ENCODE data around the gene BPIFB6. TPM values are rescaled to one million over a fixed set of nuclear protein-coding genes. Genes with fewer than 3 reads are reported as not detected.

BPIFB6 gene
- total RNA-seq, 4 donors from 2014 or later, result not detected

DNA sequence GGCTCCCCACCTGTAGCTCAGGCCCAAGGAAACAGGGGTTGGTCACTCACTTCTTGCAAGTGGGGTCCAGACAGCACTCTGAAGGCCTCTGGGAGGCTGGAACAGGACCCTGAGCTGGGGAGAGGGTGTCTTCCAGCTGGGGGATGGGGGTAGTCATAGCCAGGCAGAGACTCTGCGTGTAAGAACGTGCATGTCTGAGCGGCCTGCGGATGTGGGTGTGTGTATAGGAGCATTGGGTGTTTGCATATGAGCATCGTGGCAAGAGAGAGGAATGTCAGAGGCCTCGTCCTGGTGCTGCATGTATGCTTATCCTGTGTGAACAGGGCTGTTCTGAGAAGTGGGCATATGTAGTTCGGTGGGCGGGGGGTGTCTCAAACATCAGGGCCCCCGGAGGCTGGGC lies 34.3 kb downstream of the BPIFB6 start:
- DNase-seq (ENCODE audit: low spot score in 2 of 2), result no peak
- no peaks in the 10 kb centered on the region for H3K4me1 ChIP-seq
- WGBS, result 63% methylated on average over 9 of the region's 9 CpGs
- no peak overlapping the region for H3K4me3 ChIP-seq
- TF ChIP-seq, protein P1, sequence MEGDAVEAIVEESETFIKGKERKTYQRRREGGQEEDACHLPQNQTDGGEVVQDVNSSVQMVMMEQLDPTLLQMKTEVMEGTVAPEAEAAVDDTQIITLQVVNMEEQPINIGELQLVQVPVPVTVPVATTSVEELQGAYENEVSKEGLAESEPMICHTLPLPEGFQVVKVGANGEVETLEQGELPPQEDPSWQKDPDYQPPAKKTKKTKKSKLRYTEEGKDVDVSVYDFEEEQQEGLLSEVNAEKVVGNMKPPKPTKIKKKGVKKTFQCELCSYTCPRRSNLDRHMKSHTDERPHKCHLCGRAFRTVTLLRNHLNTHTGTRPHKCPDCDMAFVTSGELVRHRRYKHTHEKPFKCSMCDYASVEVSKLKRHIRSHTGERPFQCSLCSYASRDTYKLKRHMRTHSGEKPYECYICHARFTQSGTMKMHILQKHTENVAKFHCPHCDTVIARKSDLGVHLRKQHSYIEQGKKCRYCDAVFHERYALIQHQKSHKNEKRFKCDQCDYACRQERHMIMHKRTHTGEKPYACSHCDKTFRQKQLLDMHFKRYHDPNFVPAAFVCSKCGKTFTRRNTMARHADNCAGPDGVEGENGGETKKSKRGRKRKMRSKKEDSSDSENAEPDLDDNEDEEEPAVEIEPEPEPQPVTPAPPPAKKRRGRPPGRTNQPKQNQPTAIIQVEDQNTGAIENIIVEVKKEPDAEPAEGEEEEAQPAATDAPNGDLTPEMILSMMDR (IDR thresholded peaks at IDR 0.05), result no peak
- no peak for TF ChIP-seq POLR2AphosphoS5 (IDR thresholded peaks at IDR 0.05)
- no peak for TF ChIP-seq EP300 (IDR thresholded peaks at IDR 0.05)
- no peak for TF ChIP-seq POLR2A (IDR thresholded peaks at IDR 0.05)
- no peaks in the 10 kb centered on the region for H3K36me3 ChIP-seq
- H3K27ac ChIP-seq, result no peak overlapping the region
- no peaks in the 10 kb centered on the region for H3K9me3 ChIP-seq
- H3K27me3 ChIP-seq, result peaks cover 4% of the 10 kb centered on the region

DNA sequence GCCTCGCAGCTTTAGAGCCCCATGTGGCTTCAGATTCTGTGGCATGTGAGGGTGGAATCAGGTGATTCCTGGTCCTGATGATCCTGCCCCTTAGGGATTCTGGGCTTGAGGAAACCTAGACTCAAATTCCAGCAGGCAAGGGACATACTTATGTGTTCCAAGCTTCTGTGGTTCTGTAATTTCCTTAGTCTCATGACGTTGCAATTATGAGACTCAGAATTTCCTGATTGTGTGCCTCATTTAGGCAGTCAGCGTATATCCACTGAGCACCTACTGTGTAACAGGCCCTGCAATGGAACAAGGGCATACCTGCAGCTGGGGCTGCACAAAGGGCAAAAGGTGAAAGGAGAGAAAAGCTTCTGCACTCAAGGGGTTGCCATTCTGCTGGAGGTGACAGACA lies 36.4 kb downstream of the BPIFB6 start:
- no peaks in the 10 kb centered on the region for H3K9me3 ChIP-seq
- WGBS, result 79% methylated on average over 3 of the region's 3 CpGs
- H3K27ac ChIP-seq, result no peak overlapping the region
- H3K4me3 ChIP-seq, result no peak overlapping the region
- no peak for DNase-seq (ENCODE audit: low spot score in 2 of 2)
- no peaks in the 10 kb centered on the region for H3K4me1 ChIP-seq
- TF ChIP-seq, protein P1 (IDR thresholded peaks at IDR 0.05), result no peak
- no peak for TF ChIP-seq EP300 (IDR thresholded peaks at IDR 0.05)
- no peak for TF ChIP-seq POLR2AphosphoS5 (IDR thresholded peaks at IDR 0.05)
- TF ChIP-seq POLR2A (IDR thresholded peaks at IDR 0.05), result no peak
- no peaks in the 10 kb centered on the region for H3K36me3 ChIP-seq
- peaks cover 7% of the 10 kb centered on the region for H3K27me3 ChIP-seq

DNA sequence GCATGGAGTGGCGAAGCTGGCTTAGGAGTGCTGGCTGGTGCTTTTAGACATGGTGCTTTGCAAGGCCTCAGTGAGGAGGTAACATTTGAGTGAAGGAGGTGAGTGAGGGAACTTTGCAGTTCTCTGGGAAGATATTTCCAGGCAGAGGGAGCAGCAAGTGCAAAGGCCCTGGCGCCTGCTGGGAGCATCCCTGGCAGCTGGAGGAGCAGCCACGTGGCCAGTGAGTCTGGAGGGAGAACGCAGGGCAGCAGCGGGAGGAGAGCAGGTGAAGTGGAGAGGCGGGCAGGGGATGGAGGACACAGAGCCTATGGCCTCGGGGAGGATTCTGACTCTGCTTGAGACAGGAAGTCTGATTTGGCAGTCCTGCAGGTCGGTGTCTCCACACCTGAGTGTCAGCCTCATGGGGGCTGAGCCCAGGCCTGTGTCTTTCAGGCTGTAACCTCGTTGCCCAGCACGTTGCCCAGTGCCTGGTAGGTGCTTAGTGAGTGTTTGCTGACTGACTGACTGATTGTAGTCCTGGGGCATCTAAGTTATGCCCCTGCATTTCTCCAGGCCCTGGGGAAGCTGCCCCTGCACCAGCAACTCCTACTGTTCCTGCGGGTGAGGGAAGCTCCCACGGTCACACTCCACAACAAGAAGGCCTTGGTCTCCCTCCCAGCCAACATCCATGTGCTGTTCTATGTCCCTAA lies 36.9 kb downstream of the BPIFB6 start:
- no peak for TF ChIP-seq POLR2AphosphoS5 (IDR thresholded peaks at IDR 0.05)
- TF ChIP-seq EP300 (IDR thresholded peaks at IDR 0.05), result no peak
- TF ChIP-seq POLR2A (IDR thresholded peaks at IDR 0.05), result no peak
- TF ChIP-seq, protein P1 (IDR thresholded peaks at IDR 0.05), result no peak
- Histone ChIP-seq H3K27ac (no peak overlapping the region), H3K9me3 (no peaks in the 10 kb centered on the region), H3K4me1 (no peaks in the 10 kb centered on the region), H3K36me3 (no peaks in the 10 kb centered on the region), H3K27me3 (peaks cover 7% of the 10 kb centered on the region), H3K4me3 (no peak overlapping the region)
- WGBS, result 63% methylated on average over 10 of the region's 12 CpGs
- no peak for DNase-seq (ENCODE audit: low spot score in 2 of 2)

DNA sequence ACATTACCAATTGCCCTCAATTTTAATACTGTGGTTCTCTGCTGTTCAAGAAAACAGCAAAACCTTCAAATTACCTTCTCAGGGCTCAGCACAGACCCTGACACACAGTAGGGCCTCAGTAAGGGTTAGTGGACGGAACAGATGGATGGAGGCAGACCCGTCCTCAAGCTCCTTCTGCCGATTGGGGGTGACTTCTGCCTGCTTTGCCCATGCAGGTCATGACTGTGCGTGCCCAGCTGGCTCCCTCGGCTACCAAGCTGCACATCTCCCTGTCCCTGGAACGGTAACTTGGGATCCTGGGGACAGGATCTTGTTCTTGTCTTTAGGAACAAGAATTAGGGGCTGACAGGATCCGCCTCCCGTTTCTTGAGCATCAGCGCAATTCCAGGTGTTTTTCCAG lies 38.2 kb downstream of the BPIFB6 start:
- Histone ChIP-seq H3K27ac (no peak overlapping the region), H3K4me1 (no peaks in the 10 kb centered on the region), H3K9me3 (no peaks in the 10 kb centered on the region), H3K27me3 (peaks cover 7% of the 10 kb centered on the region), H3K4me3 (no peak overlapping the region), H3K36me3 (no peaks in the 10 kb centered on the region)
- 86% methylated on average over 9 of the region's 9 CpGs for WGBS
- no peak for TF ChIP-seq POLR2A (IDR thresholded peaks at IDR 0.05)
- TF ChIP-seq, protein P1 (IDR thresholded peaks at IDR 0.05), result no peak
- TF ChIP-seq POLR2AphosphoS5 (IDR thresholded peaks at IDR 0.05), result no peak
- no peak for TF ChIP-seq EP300 (IDR thresholded peaks at IDR 0.05)
- no peak for DNase-seq (ENCODE audit: low spot score in 2 of 2)

DNA sequence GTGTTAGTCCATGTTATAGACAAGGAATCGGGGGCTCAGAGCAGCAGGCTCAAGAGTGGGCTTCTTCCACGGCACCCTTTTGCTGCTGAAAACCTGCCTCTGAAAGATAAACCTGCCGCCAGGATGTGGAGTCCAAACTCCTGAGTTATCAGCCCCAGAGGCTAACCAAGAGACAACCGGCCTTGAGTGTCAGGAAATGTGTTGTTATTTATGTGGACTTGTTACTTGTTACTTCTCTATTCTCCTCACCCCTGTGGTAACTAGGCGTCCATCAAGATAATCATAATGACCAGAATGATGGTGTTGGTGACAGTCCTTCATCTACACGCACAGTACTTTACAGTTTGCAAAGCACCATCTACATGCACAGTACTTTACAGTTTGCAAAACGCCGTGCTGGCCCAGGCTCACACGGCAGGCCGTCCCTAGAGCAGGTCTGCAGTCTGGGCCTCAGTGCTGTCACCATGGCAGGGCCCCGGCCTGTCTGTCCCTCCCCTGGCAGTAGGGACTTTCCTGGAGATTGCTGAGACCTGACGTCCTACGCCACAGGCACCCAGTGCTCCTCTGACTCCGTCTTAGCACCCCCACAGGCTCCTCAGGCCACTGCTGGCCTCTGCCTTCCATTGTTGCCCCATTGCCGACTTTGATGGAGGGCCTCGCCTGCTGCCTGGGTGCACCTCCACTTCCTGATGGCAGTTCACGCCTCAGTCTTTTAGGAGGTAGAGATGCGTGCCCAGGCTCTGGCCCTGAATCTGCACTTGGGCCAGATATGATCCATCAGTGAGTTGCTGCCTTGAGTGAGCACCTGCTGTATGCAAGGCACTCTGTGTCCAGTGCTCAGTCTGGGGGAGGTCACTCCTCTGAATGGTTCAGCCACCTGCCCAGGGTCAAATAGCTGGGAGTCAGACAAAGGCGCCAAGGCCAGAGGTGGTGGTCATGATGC lies 38.9 kb downstream of the BPIFB6 start:
- H3K27ac ChIP-seq, result no peak overlapping the region
- no peaks in the 10 kb centered on the region for H3K9me3 ChIP-seq
- H3K27me3 ChIP-seq, result peaks cover 9% of the 10 kb centered on the region
- H3K36me3 ChIP-seq, result no peaks in the 10 kb centered on the region
- DNase-seq (ENCODE audit: low spot score in 2 of 2), result no peak
- WGBS, result 77% methylated on average over 13 of the region's 19 CpGs
- no peaks in the 10 kb centered on the region for H3K4me1 ChIP-seq
- H3K4me3 ChIP-seq, result no peak overlapping the region
- TF ChIP-seq, protein P1 (IDR thresholded peaks at IDR 0.05), result no peak
- no peak for TF ChIP-seq EP300 (IDR thresholded peaks at IDR 0.05)
- TF ChIP-seq POLR2A (IDR thresholded peaks at IDR 0.05), result no peak
